Measurements from ENCODE around the gene NRG3.

The NRG3 gene

DNA sequence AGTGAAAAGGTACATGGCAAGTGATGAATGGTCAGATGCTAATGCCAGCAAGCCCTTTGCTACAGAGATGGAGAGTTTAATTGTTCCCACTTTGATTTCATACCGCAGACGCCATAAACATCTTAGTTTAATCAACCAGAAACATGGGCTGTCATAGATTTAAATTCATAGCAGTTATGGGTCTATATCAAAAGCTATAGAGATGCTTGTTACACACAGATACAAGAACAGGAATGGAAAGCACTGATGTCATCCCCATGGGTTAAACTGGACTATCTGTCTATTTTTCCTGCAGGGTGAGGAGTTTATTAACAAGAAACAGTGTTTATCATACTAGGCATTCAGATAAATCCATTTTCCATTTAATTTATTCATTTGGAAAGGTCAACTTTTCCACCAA lies 409.2 kb downstream of the NRG3 start:
- ATAC-seq = no peak

DNA sequence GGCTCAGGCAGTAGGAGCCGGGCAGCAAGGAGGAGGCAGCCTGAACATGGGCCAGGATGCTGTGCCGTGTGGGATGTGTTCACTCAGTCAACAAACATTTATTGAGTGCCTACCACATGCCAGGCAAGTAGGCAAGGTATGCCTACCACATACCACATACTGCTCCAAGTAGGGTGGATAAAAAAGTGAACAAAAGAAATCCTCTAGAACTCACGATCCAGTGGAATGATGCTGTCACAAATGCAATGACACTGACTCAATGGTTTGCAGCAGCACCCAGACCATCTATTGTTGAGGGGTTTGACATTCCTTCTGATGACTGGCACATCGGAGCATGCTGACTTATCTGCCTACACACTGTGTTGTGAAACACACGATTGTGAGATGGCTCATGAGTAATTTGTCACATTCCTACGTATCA lies 413.5 kb downstream of the NRG3 start:
- no peak for ATAC-seq
- TF ChIP-seq GLIS3 (CRISPR knock-in tag; IDR thresholded peaks at IDR 0.05) = no peak
- no peak for TF ChIP-seq BACH2 (CRISPR knock-in tag; IDR thresholded peaks at IDR 0.05; ENCODE audit: borderline replicate concordance)
- no peak for TF ChIP-seq CSRNP3 (CRISPR knock-in tag; IDR thresholded peaks at IDR 0.05)
- no peak for TF ChIP-seq ZFP30 (CRISPR knock-in tag; IDR thresholded peaks at IDR 0.05)
- no peak for TF ChIP-seq RARB (CRISPR knock-in tag; IDR thresholded peaks at IDR 0.05)
- TF ChIP-seq CREB5 (CRISPR knock-in tag; IDR thresholded peaks at IDR 0.05; ENCODE audit: low read depth) = no peak
- no peak for TF ChIP-seq TOX (CRISPR knock-in tag; IDR thresholded peaks at IDR 0.05; ENCODE audit: borderline replicate concordance)
- no peak for TF ChIP-seq ZNF565 (CRISPR knock-in tag; conservative IDR thresholded peaks at IDR 0.05; ENCODE audit: low read depth)
- no peak for TF ChIP-seq ZC3H10 (CRISPR knock-in tag; IDR thresholded peaks at IDR 0.05)
- TF ChIP-seq, protein P1, sequence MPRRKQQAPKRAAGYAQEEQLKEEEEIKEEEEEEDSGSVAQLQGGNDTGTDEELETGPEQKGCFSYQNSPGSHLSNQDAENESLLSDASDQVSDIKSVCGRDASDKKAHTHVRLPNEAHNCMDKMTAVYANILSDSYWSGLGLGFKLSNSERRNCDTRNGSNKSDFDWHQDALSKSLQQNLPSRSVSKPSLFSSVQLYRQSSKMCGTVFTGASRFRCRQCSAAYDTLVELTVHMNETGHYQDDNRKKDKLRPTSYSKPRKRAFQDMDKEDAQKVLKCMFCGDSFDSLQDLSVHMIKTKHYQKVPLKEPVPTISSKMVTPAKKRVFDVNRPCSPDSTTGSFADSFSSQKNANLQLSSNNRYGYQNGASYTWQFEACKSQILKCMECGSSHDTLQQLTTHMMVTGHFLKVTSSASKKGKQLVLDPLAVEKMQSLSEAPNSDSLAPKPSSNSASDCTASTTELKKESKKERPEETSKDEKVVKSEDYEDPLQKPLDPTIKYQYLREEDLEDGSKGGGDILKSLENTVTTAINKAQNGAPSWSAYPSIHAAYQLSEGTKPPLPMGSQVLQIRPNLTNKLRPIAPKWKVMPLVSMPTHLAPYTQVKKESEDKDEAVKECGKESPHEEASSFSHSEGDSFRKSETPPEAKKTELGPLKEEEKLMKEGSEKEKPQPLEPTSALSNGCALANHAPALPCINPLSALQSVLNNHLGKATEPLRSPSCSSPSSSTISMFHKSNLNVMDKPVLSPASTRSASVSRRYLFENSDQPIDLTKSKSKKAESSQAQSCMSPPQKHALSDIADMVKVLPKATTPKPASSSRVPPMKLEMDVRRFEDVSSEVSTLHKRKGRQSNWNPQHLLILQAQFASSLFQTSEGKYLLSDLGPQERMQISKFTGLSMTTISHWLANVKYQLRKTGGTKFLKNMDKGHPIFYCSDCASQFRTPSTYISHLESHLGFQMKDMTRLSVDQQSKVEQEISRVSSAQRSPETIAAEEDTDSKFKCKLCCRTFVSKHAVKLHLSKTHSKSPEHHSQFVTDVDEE (CRISPR knock-in tag; IDR thresholded peaks at IDR 0.05) = no peak
- TF ChIP-seq, protein P2, sequence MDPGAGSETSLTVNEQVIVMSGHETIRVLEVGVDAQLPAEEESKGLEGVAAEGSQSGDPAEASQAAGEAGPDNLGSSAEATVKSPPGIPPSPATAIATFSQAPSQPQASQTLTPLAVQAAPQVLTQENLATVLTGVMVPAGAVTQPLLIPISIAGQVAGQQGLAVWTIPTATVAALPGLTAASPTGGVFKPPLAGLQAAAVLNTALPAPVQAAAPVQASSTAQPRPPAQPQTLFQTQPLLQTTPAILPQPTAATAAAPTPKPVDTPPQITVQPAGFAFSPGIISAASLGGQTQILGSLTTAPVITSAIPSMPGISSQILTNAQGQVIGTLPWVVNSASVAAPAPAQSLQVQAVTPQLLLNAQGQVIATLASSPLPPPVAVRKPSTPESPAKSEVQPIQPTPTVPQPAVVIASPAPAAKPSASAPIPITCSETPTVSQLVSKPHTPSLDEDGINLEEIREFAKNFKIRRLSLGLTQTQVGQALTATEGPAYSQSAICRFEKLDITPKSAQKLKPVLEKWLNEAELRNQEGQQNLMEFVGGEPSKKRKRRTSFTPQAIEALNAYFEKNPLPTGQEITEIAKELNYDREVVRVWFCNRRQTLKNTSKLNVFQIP (CRISPR knock-in tag; IDR thresholded peaks at IDR 0.05; ENCODE audit: borderline replicate concordance, low read depth) = no peak

More for the DNA sequence above, 409.2 kb downstream of the NRG3 start:
- TF ChIP-seq ESRRG (CRISPR knock-in tag; IDR thresholded peaks at IDR 0.05) (no peak), ISL1 (CRISPR knock-in tag; IDR thresholded peaks at IDR 0.05) (no peak), GLIS3 (CRISPR knock-in tag; IDR thresholded peaks at IDR 0.05) (no peak), PATZ1 (CRISPR knock-in tag; IDR thresholded peaks at IDR 0.05; ENCODE audit: borderline replicate concordance) (no peak), ZC3H10 (CRISPR knock-in tag; IDR thresholded peaks at IDR 0.05) (no peak), BACH2 (CRISPR knock-in tag; IDR thresholded peaks at IDR 0.05; ENCODE audit: borderline replicate concordance) (no peak)

DNA sequence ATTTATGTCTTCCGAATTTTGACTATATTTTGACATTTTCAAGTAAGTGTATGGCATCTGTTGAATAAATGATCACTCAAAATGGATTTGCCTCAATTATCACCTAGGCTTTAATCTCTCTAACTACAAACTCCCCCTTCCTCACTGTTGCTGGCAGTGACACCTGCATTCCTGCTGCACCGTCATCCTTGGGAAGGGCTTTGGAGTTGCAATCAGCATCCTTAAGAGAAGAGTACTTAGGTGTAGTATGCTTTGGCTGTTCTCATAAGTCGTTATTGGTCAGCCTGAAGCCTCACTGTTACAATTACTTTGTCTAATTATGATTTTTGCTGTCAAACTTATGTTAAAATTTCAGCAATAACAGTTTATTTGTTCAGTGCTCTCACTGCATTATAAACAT lies 415.0 kb downstream of the NRG3 start:
- ATAC-seq = no peak

DNA sequence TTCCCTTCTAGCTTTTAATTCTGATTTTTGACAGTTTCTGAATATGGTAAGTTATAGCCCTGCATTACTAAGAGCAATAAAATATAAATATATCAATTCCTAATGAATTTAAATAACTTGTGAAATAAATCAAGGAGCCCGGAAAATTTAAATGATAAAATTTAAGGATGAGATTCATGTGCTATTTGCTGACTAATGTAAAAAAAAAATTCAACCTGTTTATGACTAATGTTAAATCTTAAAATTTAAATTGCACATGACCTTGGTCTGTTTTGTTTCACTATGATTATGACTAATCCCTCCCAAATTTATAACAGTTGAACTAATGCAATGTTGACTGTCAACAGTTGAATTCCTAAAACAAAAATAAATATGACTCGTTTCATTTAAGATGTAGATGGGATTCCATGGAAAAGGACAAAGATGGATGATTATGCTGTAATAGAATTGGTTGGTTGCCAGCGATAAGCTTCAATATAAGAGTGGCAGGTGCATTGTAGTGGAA lies 419.9 kb downstream of the NRG3 start:
- TF ChIP-seq CREB5 (CRISPR knock-in tag; IDR thresholded peaks at IDR 0.05; ENCODE audit: low read depth) (peak; percentile 48; the same call in 1 of the 2 replicates), CSRNP3 (CRISPR knock-in tag; IDR thresholded peaks at IDR 0.05) (0 out of 2 replicates have a peak, but pooled peaks have one; percentile 21), PPARA (CRISPR knock-in tag; IDR thresholded peaks at IDR 0.05; ENCODE audit: borderline replicate concordance) (no peak), TCF4 (CRISPR knock-in tag; IDR thresholded peaks at IDR 0.05; ENCODE audit: borderline replicate concordance) (0 out of 2 replicates have a peak, but pooled peaks have one; percentile 23), ESRRG (CRISPR knock-in tag; IDR thresholded peaks at IDR 0.05) (no peak), RARB (CRISPR knock-in tag; IDR thresholded peaks at IDR 0.05) (no peak), ISL1 (CRISPR knock-in tag; IDR thresholded peaks at IDR 0.05) (peak; percentile 87)
- ATAC-seq = no peak

More for the DNA sequence above, 415.0 kb downstream of the NRG3 start:
- no peak for TF ChIP-seq ZNF8 (CRISPR knock-in tag; IDR thresholded peaks at IDR 0.05)
